ENCODE results near the gene PLCD1.
"Not testable (repeated sequence)": the region's sequence is repeated elsewhere in the genome, so short reads cannot be mapped to it uniquely, and the experiment has no call there.

The PLCD1 gene

GRCh38 chr3:37984051-37984450 lies 45.4 kb downstream of the PLCD1 start:
- no peak for DNase-seq

- no peak for DNase-seq
These were observed 47.1 kb downstream of the PLCD1 start for GRCh38 chr3:37982331-37982730.

- DNase-seq: no peak
These were observed 48.1 kb downstream of the PLCD1 start for GRCh38 chr3:37981348-37981664.

GRCh38 chr3:37980462-37981347 lies 48.7 kb downstream of the PLCD1 start:
- no peak for DNase-seq

GRCh38 chr3:37979541-37980461 lies 49.6 kb downstream of the PLCD1 start:
- DNase-seq: no peak

GRCh38 chr3:37974121-37975083 lies 55.0 kb downstream of the PLCD1 start:
- no peak for DNase-seq

- DNase-seq: no peak
These were observed 56.0 kb downstream of the PLCD1 start for GRCh38 chr3:37973246-37974054.

GRCh38 chr3:37972056-37972455 lies 57.4 kb downstream of the PLCD1 start:
- DNase-seq: not testable (repeated sequence)

- DNase-seq: no peak
These were observed 58.0 kb downstream of the PLCD1 start for GRCh38 chr3:37971467-37971866.

- DNase-seq: no peak
These were observed 58.6 kb downstream of the PLCD1 start for GRCh38 chr3:37970802-37971201.

GRCh38 chr3:37969596-37970100 lies 59.8 kb downstream of the PLCD1 start:
- no peak for DNase-seq

- no peak for DNase-seq
These were observed 60.4 kb downstream of the PLCD1 start for GRCh38 chr3:37968813-37969595.

- DNase-seq: no peak
These were observed 61.2 kb downstream of the PLCD1 start for GRCh38 chr3:37968199-37968598.

GRCh38 chr3:37967260-37967881 lies 62.1 kb downstream of the PLCD1 start:
- no peak for DNase-seq

- DNase-seq: no peak
These were observed 64.7 kb downstream of the PLCD1 start for GRCh38 chr3:37964716-37965115.

- DNase-seq: no peak
These were observed 65.3 kb downstream of the PLCD1 start for GRCh38 chr3:37964146-37964545.

GRCh38 chr3:37963635-37964034 lies 65.8 kb downstream of the PLCD1 start:
- no peak for DNase-seq

GRCh38 chr3:37963016-37963415 lies 66.4 kb downstream of the PLCD1 start:
- DNase-seq: no peak

- DNase-seq: no peak
These were observed 67.6 kb downstream of the PLCD1 start for GRCh38 chr3:37961622-37962431.
